ENCODE measurements around the gene SCAMP1.

Gene SCAMP1

DNA sequence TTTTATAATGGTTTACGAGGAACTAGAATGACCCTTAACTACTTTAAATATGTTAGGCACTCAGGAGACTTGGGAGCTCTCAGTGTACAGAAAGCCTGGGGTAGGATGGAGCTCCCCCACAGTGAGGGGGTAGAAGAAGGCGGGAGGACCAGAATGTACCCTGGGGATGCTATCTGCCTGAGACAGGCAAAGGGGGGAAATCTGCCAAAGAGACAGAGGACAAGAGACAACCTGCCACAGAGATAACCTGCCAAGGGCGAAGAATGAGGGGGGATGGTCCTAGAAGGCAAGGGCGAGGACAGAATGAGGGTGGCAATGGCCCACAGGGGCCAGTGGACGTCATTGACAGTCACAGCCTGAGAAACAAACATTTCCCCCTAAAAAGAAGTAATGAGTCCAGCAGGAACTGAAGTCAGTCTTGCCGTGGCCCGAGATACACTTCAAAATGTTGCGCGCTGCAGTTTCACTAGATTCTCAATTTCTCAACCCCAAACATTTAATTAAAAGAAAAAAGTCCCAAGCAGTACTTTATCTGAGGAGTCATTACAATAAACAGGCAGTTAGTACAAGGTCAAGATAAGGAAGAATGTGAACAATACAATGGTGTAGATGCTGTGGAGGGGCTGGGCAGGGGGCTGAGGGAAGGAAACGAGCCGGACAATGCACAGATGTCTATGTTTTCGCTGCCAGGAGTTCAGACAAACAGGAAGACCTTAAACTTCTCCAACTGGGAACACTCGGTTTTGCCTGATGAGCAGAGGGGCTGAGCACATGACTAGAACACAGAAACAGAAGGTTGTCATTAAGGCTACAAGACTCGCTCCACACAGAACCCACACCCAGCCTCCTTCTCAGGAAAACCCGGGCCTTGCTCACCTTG, 163.1 kb downstream of the SCAMP1 start:
- H3K27ac Mint-ChIP-seq = peak overlapping the region; percentile 84 to 89 (median 88)
- peak overlapping the region in 2 of 3 experiments; percentile 1 to 8 for H3K4me3 Mint-ChIP-seq
- peaks cover 5% of the 10 kb centered on the region for H3K36me3 Mint-ChIP-seq (ENCODE audit: low read depth)
- TF ChIP-seq, protein P1, sequence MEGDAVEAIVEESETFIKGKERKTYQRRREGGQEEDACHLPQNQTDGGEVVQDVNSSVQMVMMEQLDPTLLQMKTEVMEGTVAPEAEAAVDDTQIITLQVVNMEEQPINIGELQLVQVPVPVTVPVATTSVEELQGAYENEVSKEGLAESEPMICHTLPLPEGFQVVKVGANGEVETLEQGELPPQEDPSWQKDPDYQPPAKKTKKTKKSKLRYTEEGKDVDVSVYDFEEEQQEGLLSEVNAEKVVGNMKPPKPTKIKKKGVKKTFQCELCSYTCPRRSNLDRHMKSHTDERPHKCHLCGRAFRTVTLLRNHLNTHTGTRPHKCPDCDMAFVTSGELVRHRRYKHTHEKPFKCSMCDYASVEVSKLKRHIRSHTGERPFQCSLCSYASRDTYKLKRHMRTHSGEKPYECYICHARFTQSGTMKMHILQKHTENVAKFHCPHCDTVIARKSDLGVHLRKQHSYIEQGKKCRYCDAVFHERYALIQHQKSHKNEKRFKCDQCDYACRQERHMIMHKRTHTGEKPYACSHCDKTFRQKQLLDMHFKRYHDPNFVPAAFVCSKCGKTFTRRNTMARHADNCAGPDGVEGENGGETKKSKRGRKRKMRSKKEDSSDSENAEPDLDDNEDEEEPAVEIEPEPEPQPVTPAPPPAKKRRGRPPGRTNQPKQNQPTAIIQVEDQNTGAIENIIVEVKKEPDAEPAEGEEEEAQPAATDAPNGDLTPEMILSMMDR (IDR thresholded peaks at IDR 0.05; ENCODE audit: unreplicated experiment in 3 of 3) = no peak
- H3K9me3 Mint-ChIP-seq = no peaks in the 10 kb centered on the region
- peaks cover 69% of the 10 kb centered on the region for H3K4me1 Mint-ChIP-seq
- H3K27me3 Mint-ChIP-seq (ENCODE audit: low read depth) = no peaks in the 10 kb centered on the region

DNA sequence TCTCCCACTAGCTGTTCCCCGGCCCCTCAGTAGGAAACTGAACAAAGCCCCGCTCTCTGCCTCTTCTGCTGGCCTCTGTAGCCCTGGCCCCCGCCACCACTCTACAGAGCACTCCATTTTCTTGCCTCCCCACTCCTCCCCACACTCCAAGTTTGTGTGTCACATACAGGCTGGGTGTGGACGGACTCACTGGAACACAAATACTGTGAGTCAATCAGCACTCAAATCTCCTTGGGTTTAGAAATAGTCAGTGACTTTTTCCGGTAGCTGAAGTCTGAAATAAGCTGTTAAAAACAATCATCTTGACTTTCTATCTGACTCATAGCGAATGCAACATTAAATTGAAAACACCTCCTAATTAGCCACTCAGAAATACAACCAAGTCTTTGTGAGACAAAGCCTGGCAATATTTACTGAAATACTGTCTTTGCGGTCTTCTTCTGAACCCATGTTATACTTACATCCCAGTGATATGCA, 165.7 kb downstream of the SCAMP1 start:
- Mint-ChIP-seq H3K36me3 (ENCODE audit: low read depth) (no peaks in the 10 kb centered on the region), H3K27me3 (ENCODE audit: low read depth) (no peaks in the 10 kb centered on the region), H3K4me3 (no peak overlapping the region), H3K4me1 (peaks cover 61% of the 10 kb centered on the region), H3K27ac (peak overlapping the region; percentile 28 to 59 (median 40)), H3K9me3 (no peaks in the 10 kb centered on the region)
- TF ChIP-seq, protein P1 (IDR thresholded peaks at IDR 0.05; ENCODE audit: unreplicated experiment in 3 of 3) = no peak

DNA sequence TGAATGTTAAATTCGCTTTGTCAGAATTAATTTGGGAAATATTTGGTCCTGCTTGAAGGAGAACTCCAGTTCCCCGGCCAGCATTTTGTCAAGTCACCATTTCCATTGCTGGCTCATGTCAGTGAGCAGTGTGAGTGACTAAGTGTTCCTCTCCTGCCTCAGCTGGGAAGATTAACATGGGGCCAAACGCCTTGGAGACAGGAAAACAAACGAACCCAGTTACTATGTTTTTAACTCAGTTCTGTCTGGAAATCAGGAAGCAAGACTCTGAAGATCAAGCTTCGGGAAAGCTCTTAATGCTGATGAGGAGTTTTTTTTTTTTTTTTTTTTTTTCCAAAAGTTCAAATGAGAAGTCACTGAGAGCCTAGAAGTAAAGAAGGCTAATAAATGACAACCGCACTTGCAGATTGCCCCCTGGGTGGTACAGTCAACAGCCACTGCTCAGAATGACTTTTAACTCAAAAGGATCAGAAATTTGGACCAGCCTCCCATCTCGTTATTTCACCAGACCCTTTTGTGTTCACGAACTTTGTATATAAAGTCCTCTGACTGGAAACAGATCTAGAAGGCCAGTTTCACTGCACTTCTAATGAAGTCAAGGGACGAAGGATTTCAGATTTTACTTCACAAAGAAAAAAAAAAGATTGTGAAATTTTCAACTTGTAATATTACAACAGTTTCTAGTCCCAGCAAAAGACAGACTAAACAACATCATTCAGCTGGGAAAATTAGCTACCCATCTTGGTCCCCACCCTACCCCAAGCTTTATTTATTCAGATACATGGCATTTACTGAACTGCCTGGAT, 166.8 kb downstream of the SCAMP1 start:
- H3K4me3 Mint-ChIP-seq = no peak overlapping the region
- peaks cover 61% of the 10 kb centered on the region for H3K4me1 Mint-ChIP-seq
- H3K36me3 Mint-ChIP-seq (ENCODE audit: low read depth) = no peaks in the 10 kb centered on the region
- TF ChIP-seq, protein P1 (IDR thresholded peaks at IDR 0.05; ENCODE audit: unreplicated experiment in 3 of 3) = no peak
- no peaks in the 10 kb centered on the region for H3K9me3 Mint-ChIP-seq
- no peaks in the 10 kb centered on the region for H3K27me3 Mint-ChIP-seq (ENCODE audit: low read depth)
- peak overlapping the region; percentile 59 to 81 (median 74) for H3K27ac Mint-ChIP-seq

DNA sequence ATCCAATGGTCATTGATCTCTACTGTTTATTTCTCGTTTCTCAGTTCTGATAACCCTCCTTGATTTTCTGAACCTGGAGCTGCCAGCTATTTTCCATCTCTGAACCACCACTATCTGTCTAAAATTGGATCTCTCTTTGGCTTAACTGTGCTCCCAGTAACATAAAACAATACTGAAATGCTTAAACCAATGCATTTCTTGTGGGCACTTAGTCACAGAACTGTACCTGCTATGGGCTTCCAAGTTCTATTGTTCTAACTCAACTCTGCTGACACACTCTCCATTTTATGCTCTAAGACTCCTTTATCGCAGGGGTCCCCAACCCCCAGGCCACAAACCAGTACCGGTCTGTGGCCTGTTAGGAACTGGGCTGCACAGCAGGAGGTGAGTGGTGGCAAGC, 167.5 kb downstream of the SCAMP1 start:
- no peaks in the 10 kb centered on the region for H3K27me3 Mint-ChIP-seq (ENCODE audit: low read depth)
- no peaks in the 10 kb centered on the region for H3K9me3 Mint-ChIP-seq
- no peak overlapping the region for H3K4me3 Mint-ChIP-seq
- peak overlapping the region; percentile 59 to 81 (median 74) for H3K27ac Mint-ChIP-seq
- H3K4me1 Mint-ChIP-seq = peaks cover 56% of the 10 kb centered on the region
- TF ChIP-seq, protein P1 (IDR thresholded peaks at IDR 0.05; ENCODE audit: unreplicated experiment in 3 of 3) = no peak
- H3K36me3 Mint-ChIP-seq (ENCODE audit: low read depth) = no peaks in the 10 kb centered on the region
